GM12873 (cell line): Measurements from ENCODE around the gene DOK3.

ENCODE experiments used
- TF ChIP-seq, protein P1 (sequence below): IDR thresholded peaks from 2 replicates; pipeline ENCODE4 v1.5.1; 2012; ENCODE audit warnings: low read depth, mild to moderate bottlenecking, moderate library complexity, low read length, control low read depth; ENCODE audit not compliant: insufficient read depth; ENCODE audit errors: missing control alignments

The DOK3 gene

DNA sequence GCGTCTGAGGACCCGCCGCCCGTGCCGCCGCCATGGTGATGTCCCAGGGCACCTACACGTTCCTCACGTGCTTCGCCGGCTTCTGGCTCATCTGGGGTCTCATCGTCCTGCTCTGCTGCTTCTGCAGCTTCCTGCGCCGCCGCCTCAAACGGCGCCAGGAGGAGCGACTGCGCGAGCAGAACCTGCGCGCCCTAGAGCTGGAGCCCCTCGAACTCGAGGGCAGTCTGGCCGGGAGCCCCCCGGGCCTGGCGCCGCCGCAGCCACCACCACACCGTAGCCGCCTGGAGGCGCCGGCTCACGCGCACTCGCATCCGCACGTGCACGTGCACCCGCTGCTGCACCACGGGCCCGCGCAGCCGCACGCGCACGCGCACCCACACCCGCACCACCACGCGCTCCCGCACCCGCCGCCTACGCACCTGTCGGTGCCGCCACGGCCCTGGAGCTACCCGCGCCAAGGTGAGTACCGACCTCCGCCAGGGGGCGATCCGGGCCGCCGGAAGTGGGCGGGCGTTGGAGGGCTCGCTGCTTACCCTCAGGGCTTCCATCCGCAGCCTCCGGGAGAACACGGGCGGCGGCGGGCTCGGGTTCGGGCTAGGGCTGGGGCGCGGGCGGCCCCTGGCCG, 54.5 kb downstream of the DOK3 start:
- TF ChIP-seq, protein P1, sequence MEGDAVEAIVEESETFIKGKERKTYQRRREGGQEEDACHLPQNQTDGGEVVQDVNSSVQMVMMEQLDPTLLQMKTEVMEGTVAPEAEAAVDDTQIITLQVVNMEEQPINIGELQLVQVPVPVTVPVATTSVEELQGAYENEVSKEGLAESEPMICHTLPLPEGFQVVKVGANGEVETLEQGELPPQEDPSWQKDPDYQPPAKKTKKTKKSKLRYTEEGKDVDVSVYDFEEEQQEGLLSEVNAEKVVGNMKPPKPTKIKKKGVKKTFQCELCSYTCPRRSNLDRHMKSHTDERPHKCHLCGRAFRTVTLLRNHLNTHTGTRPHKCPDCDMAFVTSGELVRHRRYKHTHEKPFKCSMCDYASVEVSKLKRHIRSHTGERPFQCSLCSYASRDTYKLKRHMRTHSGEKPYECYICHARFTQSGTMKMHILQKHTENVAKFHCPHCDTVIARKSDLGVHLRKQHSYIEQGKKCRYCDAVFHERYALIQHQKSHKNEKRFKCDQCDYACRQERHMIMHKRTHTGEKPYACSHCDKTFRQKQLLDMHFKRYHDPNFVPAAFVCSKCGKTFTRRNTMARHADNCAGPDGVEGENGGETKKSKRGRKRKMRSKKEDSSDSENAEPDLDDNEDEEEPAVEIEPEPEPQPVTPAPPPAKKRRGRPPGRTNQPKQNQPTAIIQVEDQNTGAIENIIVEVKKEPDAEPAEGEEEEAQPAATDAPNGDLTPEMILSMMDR = peak; percentile 72

DNA sequence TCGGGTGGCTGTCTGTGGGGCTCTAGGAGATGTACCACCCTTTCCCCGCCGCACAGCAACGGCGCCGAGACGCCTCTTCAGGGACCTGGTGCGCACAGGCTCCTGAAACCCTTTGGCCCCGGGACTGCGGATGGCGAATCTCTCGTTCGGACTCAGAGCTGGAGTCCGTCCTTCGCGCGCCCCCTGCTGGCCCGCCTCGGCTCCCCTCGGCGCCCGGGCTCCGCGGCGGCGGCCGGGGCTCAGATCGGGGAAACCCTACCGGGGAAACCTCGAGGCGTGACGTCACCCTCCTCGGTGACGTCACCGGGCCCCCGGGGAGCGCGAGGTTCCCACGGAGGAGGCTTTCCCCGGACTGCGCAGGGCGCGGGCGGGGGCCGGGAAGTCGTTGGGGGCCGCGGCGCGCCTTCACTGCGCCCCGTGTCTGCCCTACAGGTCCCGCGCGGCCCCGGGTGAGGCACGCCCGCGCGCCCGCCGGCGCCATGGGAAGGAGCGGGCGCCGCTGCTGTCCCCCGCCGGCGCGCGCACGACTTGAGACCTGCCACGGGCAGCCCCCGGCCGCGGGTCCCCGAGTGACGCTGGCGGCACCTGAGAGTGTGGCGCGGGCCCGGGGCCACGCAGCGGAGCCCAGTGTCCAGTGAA, 55.1 kb downstream of the DOK3 start:
- TF ChIP-seq, protein P1 = peak; percentile 83

DNA sequence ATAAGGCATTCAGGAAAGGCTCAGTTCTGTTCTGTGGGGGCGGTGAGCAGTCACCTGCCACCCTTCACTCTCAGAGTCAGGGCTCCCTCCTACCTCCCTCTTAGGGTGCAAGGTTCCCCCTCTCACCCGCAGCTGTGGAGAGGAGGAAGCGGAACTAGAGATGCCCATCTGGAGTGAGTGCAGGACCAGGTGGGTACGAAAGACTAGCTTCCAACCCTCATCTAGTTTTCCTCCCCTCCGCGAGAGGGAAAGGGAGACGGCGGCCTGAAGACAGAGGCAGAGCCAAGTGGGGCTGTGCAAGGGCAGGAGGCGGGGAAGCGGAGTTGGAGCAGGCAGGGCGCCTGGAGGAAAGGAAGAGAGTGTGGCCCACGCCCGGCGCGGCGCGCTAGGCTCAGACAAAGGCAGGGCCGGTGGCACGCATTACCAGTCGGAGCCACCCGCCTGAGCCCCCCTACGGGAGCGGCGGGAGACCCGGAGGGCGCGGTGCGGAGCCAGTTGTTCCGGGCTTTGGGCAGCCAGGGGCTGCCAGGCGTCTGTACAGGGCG, 55.7 kb downstream of the DOK3 start:
- TF ChIP-seq, protein P1 = no peak

DNA sequence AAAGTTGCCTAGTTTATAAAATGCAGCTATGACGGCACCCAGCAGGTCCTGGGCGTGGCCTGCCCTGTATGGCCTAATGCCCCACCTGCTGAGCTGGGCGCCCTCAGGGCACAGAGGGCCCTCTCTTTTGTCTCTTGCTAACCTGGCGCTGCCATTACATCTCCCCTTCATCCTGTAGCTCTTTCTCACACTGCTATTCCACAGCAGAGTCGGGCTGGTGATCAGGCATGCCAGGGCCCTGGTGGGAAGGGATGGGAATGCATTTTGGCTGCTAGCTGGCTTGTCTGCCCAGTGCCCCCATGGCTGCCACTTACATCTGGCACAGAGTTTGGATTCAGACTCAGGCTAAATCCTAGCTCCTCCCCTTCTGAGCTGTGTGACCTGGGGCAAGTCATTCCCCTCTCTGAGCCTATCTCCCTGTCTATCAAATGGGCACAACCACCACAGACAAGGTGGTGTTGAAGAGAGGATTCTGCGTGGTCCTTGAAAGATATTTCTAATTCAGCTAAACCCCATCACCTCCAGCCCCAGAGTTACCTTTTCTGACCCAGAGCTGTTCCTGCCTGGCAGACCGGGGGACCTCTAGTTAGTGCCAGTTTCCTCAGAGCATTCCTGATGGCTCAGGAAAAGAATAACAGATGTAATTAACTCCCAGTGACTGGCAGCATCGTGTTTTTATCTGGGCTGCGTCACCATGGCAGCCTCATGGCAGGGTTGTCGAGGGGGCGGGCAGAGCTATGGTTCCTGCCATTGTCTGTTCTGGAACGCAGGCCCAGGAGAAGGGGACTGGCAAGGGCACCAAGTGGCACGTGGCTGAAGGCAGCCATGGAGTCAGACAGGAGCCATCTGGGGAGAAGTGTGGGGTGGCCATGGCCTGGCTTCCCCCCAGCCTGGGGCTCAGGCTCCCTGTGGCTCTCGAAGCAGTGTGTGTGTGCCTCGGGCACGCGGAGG, 56.7 kb downstream of the DOK3 start:
- TF ChIP-seq, protein P1 = peak; percentile 5
